HG03432 (cell line): Measurements from ENCODE around the gene IGSF3.
"Not testable (repeated sequence)": the region's sequence is repeated elsewhere in the genome, so short reads cannot be mapped to it uniquely, and the experiment has no call there.

Experiments
- ATAC-seq: cut with Tn5 transposase; IDR thresholded peaks from one replicate; pipeline ENCODE4 v1.9.1; 2021; ENCODE audit warnings: mild to moderate bottlenecking, moderate library complexity; ENCODE audit not compliant: unreplicated experiment

IGSF3 gene

DNA sequence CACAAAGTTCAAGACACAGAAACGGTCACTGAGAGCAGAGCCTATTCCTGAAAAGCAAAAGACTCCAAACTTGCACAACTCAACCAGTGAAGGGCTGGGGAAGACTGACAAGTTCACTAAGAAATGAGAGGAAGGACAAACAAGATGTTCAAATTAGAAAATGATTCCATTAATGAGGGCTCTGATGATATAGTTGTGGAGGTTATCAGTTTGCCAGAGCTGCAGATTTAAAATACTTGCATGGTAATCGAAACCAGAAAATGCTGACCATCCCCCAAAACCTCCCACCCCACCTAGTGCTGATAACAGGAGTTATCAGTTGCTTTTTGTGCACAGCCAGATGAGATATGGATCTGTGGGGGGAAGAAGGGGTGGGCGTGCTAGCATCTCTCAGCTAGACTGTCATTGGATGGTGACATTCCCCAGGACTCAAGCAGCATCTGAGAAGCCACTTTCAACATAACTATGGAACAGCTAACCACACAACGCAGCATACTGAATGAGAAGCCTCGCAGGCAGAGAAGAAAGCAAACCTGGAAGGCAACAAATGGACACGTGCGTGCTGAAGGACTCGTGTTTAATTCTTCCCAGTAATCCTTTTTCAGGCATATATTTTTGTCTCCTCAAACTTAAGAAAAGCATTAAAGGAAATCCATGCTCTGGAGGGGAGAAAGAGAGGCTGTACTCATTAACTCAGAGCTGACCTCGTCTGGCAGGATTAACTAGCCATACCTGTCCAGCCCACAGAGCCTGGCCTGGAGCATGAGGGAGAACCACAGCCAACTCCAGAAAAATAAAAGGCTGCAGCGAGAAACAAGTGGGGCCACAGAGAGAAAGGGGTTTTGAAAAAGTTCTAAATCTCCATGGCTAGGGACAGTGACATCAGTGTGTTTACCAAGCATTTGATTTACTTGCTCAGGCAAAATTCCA lies 35.3 kb downstream of the IGSF3 start:
- ATAC-seq = not testable (repeated sequence)

- ATAC-seq = not testable (repeated sequence)
Observed at GRCh38 chr1:116631554-116631953, 36.0 kb downstream of the IGSF3 start.

GRCh38 chr1:116630057-116630456 lies 37.5 kb downstream of the IGSF3 start:
- not testable (repeated sequence) for ATAC-seq

- ATAC-seq = not testable (repeated sequence)
Observed at GRCh38 chr1:116629441-116629840, 38.1 kb downstream of the IGSF3 start.

GRCh38 chr1:116628448-116628847 lies 39.1 kb downstream of the IGSF3 start:
- ATAC-seq = no peak

DNA sequence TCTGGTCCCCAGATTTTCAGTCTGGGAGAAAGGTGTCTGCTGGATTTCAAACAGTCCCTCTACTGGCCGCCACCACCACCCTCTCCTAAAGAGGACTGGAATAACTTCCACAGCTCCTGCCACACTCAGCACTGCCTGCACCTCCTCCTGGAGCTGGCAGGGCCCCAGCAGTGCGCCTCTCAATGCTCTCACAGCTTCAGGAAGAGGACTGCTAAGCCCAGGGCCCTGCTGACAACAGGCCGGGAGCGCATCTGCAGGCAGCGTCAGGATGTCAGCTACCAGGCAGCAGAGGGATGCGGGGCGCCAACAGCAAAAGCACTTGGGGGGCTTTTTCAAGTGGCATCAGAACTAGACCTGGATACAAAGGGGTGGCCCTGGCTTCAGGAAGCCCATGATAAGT lies 40.2 kb downstream of the IGSF3 start:
- ATAC-seq = not testable (repeated sequence)

GRCh38 chr1:116626915-116627314 lies 40.6 kb downstream of the IGSF3 start:
- not testable (repeated sequence) for ATAC-seq

DNA sequence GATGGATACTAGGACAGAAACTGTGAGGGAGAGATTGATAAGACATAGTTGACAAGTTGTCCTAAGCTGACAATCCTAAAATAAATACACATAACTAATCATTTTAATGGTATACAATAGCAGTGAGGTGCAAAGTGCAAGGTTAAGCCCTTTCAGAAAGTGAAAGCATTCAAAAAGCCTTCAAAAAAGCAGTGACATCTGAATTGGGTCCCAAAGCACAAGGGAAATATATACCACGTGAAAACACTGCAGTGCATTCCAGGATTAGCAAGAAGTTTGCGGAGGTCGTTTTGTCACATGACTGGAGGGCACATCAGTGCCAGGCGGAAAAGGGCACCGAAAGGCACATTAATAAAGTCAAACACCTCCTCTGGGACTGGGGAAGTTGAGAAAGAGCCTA lies 42.4 kb downstream of the IGSF3 start:
- not testable (repeated sequence) for ATAC-seq

GRCh38 chr1:116624040-116624439 lies 43.5 kb downstream of the IGSF3 start:
- no peak for ATAC-seq

DNA sequence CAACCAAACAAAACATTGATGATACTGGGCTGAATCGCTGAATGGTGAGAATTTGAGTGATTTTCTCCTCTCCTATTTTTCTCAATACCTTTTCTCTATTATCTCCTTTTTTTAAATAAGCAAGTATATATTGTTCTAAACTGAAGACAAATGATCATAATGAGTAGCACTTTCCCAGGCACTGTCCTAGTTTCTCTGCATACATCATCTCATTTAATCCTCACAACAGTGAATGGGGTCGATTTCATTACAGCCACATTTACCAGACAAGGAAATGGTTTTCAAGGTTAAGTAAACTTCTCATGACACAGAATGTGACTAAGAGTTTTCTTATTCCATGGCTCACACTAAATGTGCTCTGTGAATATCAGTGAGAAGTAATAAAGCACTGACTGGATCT lies 45.0 kb downstream of the IGSF3 start:
- ATAC-seq = not testable (repeated sequence)

GRCh38 chr1:116621756-116622155 lies 45.8 kb downstream of the IGSF3 start:
- ATAC-seq = not testable (repeated sequence)

GRCh38 chr1:116620392-116620791 lies 47.1 kb downstream of the IGSF3 start:
- not testable (repeated sequence) for ATAC-seq

DNA sequence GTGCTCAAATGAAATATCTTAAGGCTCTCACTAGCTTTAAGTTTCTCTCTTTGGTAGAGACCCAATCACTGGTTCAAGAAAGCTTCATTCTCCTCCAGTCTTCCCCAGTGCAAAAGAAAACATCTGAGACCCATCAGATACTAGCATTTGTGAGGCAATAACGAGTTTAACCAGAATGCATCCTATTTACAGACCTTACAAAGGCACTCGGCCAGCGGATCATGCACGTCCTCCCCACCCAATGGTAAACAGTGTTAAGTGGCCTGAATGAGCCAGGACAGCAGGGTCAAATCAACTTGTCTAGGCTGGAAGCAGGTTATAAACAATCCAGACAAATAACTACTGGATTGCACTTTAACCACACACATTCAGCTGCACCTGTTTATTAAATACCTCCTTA lies 48.4 kb downstream of the IGSF3 start:
- ATAC-seq = not testable (repeated sequence)

DNA sequence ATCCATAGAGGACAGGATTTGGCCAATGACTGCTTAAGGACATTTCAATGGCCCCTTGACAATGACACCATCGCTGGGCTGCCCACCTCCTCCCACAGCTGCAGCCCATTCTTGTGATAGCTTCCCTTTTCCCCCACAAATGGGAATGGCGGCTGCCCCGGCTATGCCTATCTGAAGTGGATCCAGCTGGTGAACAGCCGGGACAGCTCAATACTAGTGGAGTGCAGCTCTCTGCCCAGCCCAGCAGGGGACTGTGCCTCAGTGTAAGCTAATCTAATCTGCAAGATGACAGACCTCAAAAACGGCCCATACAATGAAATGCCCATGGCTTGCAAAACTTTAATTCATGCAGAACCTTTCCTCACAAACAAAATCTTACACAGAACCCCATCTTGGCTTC lies 49.7 kb downstream of the IGSF3 start:
- not testable (repeated sequence) for ATAC-seq

DNA sequence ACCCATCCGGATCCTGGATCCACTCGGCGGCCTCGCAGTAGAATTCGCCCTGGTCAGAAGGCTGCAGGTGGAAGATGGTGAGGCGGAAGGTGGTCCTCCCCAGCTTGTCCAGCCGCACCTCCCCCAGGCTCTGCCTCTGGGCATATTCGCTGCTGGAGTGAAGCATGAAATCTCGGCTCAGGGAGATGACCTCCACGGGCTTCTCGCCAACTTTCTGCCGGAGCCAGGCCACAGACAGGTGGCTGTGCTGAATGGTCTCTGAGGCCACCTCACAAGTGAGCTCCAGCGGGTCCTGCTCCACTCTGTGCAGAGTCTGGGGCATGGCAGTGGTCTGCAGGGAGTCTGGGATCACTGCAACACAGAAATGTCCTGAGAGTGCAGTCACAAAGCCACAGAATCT lies 53.7 kb downstream of the IGSF3 start:
- ATAC-seq = not testable (repeated sequence)

DNA sequence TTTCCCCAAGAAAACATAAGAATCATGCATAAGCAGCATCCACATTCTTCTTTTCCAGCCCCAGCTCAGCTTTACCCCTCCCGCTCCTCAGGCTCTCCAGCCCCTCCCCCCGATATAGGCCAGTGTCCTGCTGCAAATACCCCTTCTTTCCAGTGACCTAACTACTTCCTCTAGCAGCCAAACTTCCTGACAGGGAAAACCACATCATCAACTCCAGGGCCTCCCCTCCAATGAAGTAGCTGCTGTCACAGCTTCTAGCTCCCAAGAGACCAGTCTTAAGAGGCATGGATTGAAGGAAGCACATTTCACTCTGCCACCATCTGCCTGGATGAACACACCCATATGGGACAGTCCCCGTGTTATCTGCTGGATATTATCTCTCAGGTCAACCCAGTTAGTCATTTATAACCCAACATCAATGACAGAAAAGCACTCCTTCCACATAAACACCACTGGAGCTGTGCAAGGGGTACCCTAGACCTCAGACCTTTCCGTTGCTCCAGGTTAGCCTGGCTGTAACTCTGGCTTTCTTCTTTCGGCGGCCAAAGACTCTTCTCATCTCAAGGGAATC lies 57.6 kb downstream of the IGSF3 start:
- ATAC-seq = not testable (repeated sequence)

- ATAC-seq = not testable (repeated sequence)
Observed at GRCh38 chr1:116608841-116609240, 58.7 kb downstream of the IGSF3 start.

- not testable (repeated sequence) for ATAC-seq
Observed at GRCh38 chr1:116608151-116608550, 59.4 kb downstream of the IGSF3 start.

- not testable (repeated sequence) for ATAC-seq
Observed at GRCh38 chr1:116607463-116607862, 60.1 kb downstream of the IGSF3 start.

DNA sequence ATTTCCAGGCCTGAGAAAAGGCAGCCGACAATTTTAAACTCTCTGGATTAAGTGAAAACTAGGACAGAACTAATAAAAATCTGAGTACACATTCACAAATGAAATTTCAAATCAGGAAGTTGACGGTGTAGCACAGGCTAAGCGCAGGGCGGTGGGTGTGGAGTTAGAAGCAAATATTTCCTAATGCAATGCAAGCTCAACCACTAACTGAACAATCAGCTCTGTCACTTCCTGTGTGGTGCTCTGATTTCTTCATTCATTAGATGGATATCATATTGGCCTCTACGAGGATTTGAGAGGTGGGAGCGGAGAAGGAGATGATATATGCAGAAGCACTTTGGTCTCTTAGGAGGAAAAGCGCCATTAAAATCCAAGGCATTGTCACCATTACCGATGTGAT lies 61.5 kb downstream of the IGSF3 start:
- ATAC-seq = not testable (repeated sequence)

DNA sequence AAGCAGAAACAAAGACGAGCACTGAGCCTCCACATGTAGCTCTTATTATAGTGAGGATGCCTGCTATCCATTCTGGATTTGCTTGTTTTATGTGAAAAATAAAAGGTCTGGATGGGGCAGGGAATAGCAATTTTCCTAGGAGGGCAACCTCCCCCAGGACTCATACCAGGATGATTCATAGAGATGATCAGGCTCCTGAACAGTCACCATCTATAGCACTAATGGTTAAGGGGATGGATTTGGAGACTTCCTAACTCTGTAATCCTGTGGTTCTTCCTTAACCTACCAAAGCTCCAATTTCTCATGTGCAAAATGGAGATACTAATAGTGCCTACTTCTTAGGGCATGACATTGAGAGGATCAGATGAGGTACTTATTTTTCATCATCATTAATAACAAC lies 62.2 kb downstream of the IGSF3 start:
- no peak for ATAC-seq

GRCh38 chr1:116604408-116604807 lies 63.1 kb downstream of the IGSF3 start:
- ATAC-seq = not testable (repeated sequence)
